HepG2 (cell line): ENCODE measurements around the gene RPL19. TPM values are rescaled to one million over a fixed set of nuclear protein-coding genes. Genes with fewer than 3 reads are reported as not detected.

Experiments used
- ATAC-seq: fragments of 200-7000 bp; cut with Tn5 transposase; 3 replicates; pipeline ENCODE4 v1.9.1; 2020; ENCODE audit warnings: mild to moderate bottlenecking, moderate library complexity
- BruUV-seq: library from RNA; stranded (reverse); fragments of 400-500 nt; replicated peaks from 2 replicates; lab custom pipeline; 2021; lab: Mats Ljungman, UMichigan
- CTCF ChIA-PET: fragments of 300-600 bp; formaldehyde crosslinking; extraction: SDS; loops from one replicate; lab custom pipeline; 2021; ENCODE audit warnings: low total read pairs, inconsistent platforms, low intra/inter-chr PET ratio; lab: Yijun Ruan, JAX
- POLR2A ChIA-PET: fragments of 350-600 bp; sonication (Branson Sonifier 250); formaldehyde crosslinking; loops from one replicate; lab custom pipeline; 2020; ENCODE audit warnings: antibody characterized with exemption, inconsistent platforms; lab: Yijun Ruan, JAX
- DNase-seq: peaks from one replicate; pipeline ENCODE4 v3.0.0-alpha.2; 2015; ENCODE audit warnings: low spot score
- FAIRE-seq: peaks from 3 replicates; lab custom pipeline; 2011; peaks lifted over from hg19 to GRCh38; lab: Jason Lieb, UNC
- H2AFZ ChIP-seq: one replicate; pipeline ENCODE4 v1.6.1; 2011; ENCODE audit warnings: low read length, inconsistent platforms
- H3K27ac ChIP-seq: fragments of 300-600 bp; 3 replicates; pipeline ENCODE4 v1.8.0; 2011; ENCODE audit warnings: mixed run types, mild to moderate bottlenecking, mixed read lengths, low read length, inconsistent platforms; ENCODE audit not compliant: insufficient read depth; ENCODE audit errors: extremely low read length
- H3K27me3 ChIP-seq, 2 experiments: fragments of 200-600 bp in 1 of 2; 2 replicates in 1 of 2; 3 replicates in 1 of 2; pipeline versions ENCODE4 v1.6.0 to v1.8.0; 2011; ENCODE audit warnings: low read length in 2 of 2, mild to moderate bottlenecking in 2 of 2, moderate library complexity in 2 of 2, inconsistent platforms in 1 of 2; ENCODE audit not compliant: insufficient read depth in 2 of 2, control insufficient read depth in 1 of 2
- H3K36me3 ChIP-seq, 2 experiments: fragments of 200-600 bp in 1 of 2; replicated peaks in 1 of 2; 2 replicates in 1 of 2; 3 replicates in 1 of 2; pipeline versions ENCODE4 v1.5.1 to v1.8.0; 2011; ENCODE audit warnings: low read length in 2 of 2, inconsistent platforms in 1 of 2; ENCODE audit not compliant: insufficient read depth in 2 of 2, control insufficient read depth in 1 of 2
- H3K4me1 ChIP-seq: 2 replicates; pipeline ENCODE4 v1.5.1; 2012; ENCODE audit warnings: low read length, inconsistent platforms; ENCODE audit not compliant: insufficient read depth
- H3K4me2 ChIP-seq: 2 replicates; pipeline ENCODE4 v1.6.0; 2011; ENCODE audit warnings: low read depth, low read length, inconsistent platforms
- H3K4me3 ChIP-seq, 3 experiments: fragments of 200-600 bp in 1 of 3; sonication (generic), shearing (Covaris generic) in 1 of 3; replicated peaks in 1 of 3; 2 replicates each; pipeline ENCODE4 v1.5.1; 2011 to 2016; ENCODE audit warnings: low read length in 3 of 3, inconsistent platforms in 2 of 3, low read depth in 2 of 3, mild to moderate bottlenecking in 2 of 3, control low read depth in 1 of 3, mixed read lengths in 1 of 3; ENCODE audit not compliant: insufficient read depth in 1 of 3
- H3K79me2 ChIP-seq: one replicate; pipeline ENCODE4 v1.6.1; 2011; ENCODE audit warnings: low read length, inconsistent platforms; ENCODE audit not compliant: insufficient read depth
- H3K9ac ChIP-seq: 2 replicates; pipeline ENCODE4 v1.6.0; 2011; ENCODE audit warnings: mild to moderate bottlenecking, low read depth, low read length, inconsistent platforms; ENCODE audit not compliant: insufficient read depth
- H3K9me3 ChIP-seq: 2 replicates; pipeline ENCODE4 v1.5.1; 2012; ENCODE audit warnings: mild to moderate bottlenecking, low read length
- H4K20me1 ChIP-seq: 2 replicates; pipeline ENCODE4 v1.6.0; 2011; ENCODE audit warnings: inconsistent platforms, mild to moderate bottlenecking, low read length, moderate library complexity; ENCODE audit not compliant: insufficient read depth
- DMTF1 ChIP-seq: sonication (generic); formaldehyde crosslinking; IDR thresholded peaks from 2 replicates; pipeline ENCODE4 v1.4.0; 2020; ENCODE audit warnings: mild to moderate bottlenecking, missing genetic modification reagents
- ZC3H4 ChIP-seq: sonication (generic); formaldehyde crosslinking; IDR thresholded peaks from 2 replicates; pipeline ENCODE4 v1.4.0; 2020; ENCODE audit warnings: missing genetic modification reagents, borderline replicate concordance
- ZFP91 ChIP-seq: sonication (generic); formaldehyde crosslinking; IDR thresholded peaks from 2 replicates; pipeline ENCODE4 v1.9.0; 2022; ENCODE audit warnings: missing genetic modification reagents, mild to moderate bottlenecking, borderline replicate concordance
- ZNF773 ChIP-seq: sonication (generic); formaldehyde crosslinking; IDR thresholded peaks from 2 replicates; pipeline ENCODE4 v1.4.0; 2020; ENCODE audit warnings: missing genetic modification reagents, borderline replicate concordance
- WGBS: methylation state at CpG from one replicate; pipeline ENCODE4 v1.1.6; 2017; ENCODE audit warnings: low lambda C conversion rate; 5-methylcytosine and 5-hydroxymethylcytosine counted together
- in situ Hi-C: cut with HindIII; loops from 2 replicates; pipeline ENCODE4 v1.10.0; 2017; ENCODE audit warnings: low pct_unique_long_range_greater_than_20kb; ENCODE audit not compliant: extremely low pct_ligation_motif_present
- intact Hi-C: fragments of 100-400 bp; cut with micrococcal nuclease; formaldehyde crosslinking; loops from one replicate; pipeline ENCODE4 v1.10.0; 2022; ENCODE audit not compliant: unreplicated experiment
- polyA plus RNA-seq, 8 experiments: library from polyadenylated mRNA; depleted of rRNA in 3 of 8; stranded (reverse) in 7 of 8; unstranded in 1 of 8; fragments of >200 nt; fragmentation: Illumina TruSeq in 4 of 8; extraction: Trizol in 4 of 8; gene quantifications; 2 replicates each; pipeline versions ENCODE4 v1.2.1 to v1.2.3, GENCODE V29; 2011 to 2016; ENCODE audit warnings: low read depth in 4 of 8, missing spikeins in 1 of 8, mixed read lengths in 1 of 8; ENCODE audit not compliant: insufficient read depth in 1 of 8
- total RNA-seq, 5 experiments: library from RNA; depleted of rRNA; stranded (reverse); fragments of >200 nt; fragmentation: Illumina TruSeq; extraction: Trizol; gene quantifications; 2 replicates each; pipeline ENCODE4 v1.2.3, GENCODE V29; 2016; ENCODE audit warnings: low read depth in 1 of 5
- TF ChIP-seq, protein P1 (sequence below): sonication (generic); formaldehyde crosslinking; IDR thresholded peaks from 2 replicates; pipeline ENCODE4 v1.5.1; 2020; ENCODE audit warnings: mild to moderate bottlenecking, missing genetic modification reagents, moderate library complexity
- TF ChIP-seq, protein P2 (sequence below): sonication (generic); formaldehyde crosslinking; IDR thresholded peaks from 2 replicates; pipeline ENCODE4 v1.5.0; 2020; ENCODE audit warnings: mild to moderate bottlenecking, missing genetic modification reagents, moderate library complexity

RPL19 gene
- total and polyA plus RNA-seq, 2 of the 13 experiments (the other 11 are each of a cell fraction or from before 2014, with no cell fraction given): 2,522 to 2,768 TPM

DNA sequence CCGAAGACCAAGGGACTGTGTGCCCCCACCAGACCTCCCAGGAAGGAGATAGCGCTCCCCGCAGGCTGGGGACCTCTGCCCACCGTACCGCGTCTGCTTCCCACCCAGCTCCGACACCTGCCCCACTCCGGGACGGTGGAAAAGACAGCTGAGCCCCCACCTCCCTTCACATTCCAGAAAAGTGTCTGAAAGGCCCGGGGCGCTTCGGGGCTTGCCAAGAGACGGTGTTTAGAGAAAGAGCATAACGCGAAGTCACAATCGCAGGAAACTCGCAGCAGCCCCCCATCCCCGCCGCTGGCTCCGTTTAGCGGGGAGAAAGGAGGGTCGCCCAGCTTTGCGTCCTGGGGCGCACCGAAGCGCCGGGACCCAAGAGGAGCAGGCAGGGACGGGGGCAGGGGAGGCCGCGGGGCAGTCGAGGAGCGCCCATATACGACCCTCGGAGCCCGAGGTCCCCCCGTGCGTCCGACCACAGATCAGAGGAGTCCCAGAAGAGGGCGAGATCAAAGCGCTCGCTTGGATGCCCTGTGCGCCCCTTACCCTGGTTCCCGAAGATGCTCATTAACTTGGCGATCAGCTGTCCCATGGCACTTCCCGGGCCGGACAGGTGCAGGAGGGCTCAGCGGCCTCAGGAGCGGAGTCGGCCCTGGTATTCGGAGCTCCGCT is 34.8 kb upstream of the RPL19 start:
- ATAC-seq: no peak

More for the DNA sequence above, 34.8 kb upstream of the RPL19 start:
- ChIA-PET POLR2A (interaction anchor here (0.6 to 1.5 kb wide), 5 partner anchors 9 to 296 kb away, joined by 3 to 15 read pairs (median 4); partner anchors contain the start of genes LASP1 and RPL19), CTCF (interaction anchor here (1.0 to 2.0 kb wide), 5 partner anchors 11 to 182 kb away, joined by 3 to 4 read pairs (median 4); no protein-coding TSS in a partner anchor)
- WGBS: 66% methylated on average over 36 of the region's 51 CpGs
- Histone ChIP-seq H3K27me3 (peaks cover 4 to 27% of the 10 kb centered on the region in 2 experiments; a peak in 4 of 5 replicates), H4K20me1 (no peaks in the 10 kb centered on the region), H3K27ac (no peak overlapping the region), H3K36me3 (no peaks in the 10 kb centered on the region), H3K4me1 (peaks cover 14% of the 10 kb centered on the region; the same call in 1 of the 2 replicates), H3K9ac (no peak overlapping the region), H3K4me2 (peak overlapping the region; percentile 65), H2AFZ (no peak overlapping the region), H3K4me3 (peak overlapping the region in 1 of 3 experiments; percentile 51; a peak in 2 of 6 replicates), H3K79me2 (no peaks in the 10 kb centered on the region), H3K9me3 (no peaks in the 10 kb centered on the region)
- BruUV-seq: no TSS peak
- FAIRE-seq: no peak
- in situ Hi-C loops: loop anchor here (25.0 kb wide), 1 partner anchor 403 kb away; the partner anchor contains the start of gene PSMB3
- TF ChIP-seq ZNF773 (CRISPR knock-in tag) (no peak), ZC3H4 (CRISPR knock-in tag) (no peak), DMTF1 (CRISPR knock-in tag) (no peak), ZFP91 (peak; percentile 2; the same call in 1 of the 2 replicates)
- TF ChIP-seq, protein P1, sequence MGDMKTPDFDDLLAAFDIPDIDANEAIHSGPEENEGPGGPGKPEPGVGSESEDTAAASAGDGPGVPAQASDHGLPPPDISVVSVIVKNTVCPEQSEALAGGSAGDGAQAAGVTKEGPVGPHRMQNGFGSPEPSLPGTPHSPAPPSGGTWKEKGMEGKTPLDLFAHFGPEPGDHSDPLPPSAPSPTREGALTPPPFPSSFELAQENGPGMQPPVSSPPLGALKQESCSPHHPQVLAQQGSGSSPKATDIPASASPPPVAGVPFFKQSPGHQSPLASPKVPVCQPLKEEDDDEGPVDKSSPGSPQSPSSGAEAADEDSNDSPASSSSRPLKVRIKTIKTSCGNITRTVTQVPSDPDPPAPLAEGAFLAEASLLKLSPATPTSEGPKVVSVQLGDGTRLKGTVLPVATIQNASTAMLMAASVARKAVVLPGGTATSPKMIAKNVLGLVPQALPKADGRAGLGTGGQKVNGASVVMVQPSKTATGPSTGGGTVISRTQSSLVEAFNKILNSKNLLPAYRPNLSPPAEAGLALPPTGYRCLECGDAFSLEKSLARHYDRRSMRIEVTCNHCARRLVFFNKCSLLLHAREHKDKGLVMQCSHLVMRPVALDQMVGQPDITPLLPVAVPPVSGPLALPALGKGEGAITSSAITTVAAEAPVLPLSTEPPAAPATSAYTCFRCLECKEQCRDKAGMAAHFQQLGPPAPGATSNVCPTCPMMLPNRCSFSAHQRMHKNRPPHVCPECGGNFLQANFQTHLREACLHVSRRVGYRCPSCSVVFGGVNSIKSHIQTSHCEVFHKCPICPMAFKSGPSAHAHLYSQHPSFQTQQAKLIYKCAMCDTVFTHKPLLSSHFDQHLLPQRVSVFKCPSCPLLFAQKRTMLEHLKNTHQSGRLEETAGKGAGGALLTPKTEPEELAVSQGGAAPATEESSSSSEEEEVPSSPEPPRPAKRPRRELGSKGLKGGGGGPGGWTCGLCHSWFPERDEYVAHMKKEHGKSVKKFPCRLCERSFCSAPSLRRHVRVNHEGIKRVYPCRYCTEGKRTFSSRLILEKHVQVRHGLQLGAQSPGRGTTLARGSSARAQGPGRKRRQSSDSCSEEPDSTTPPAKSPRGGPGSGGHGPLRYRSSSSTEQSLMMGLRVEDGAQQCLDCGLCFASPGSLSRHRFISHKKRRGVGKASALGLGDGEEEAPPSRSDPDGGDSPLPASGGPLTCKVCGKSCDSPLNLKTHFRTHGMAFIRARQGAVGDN (CRISPR knock-in tag): 0 out of 2 replicates have a peak, but pooled peaks have one; percentile 24
- TF ChIP-seq, protein P2, sequence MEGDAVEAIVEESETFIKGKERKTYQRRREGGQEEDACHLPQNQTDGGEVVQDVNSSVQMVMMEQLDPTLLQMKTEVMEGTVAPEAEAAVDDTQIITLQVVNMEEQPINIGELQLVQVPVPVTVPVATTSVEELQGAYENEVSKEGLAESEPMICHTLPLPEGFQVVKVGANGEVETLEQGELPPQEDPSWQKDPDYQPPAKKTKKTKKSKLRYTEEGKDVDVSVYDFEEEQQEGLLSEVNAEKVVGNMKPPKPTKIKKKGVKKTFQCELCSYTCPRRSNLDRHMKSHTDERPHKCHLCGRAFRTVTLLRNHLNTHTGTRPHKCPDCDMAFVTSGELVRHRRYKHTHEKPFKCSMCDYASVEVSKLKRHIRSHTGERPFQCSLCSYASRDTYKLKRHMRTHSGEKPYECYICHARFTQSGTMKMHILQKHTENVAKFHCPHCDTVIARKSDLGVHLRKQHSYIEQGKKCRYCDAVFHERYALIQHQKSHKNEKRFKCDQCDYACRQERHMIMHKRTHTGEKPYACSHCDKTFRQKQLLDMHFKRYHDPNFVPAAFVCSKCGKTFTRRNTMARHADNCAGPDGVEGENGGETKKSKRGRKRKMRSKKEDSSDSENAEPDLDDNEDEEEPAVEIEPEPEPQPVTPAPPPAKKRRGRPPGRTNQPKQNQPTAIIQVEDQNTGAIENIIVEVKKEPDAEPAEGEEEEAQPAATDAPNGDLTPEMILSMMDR (CRISPR knock-in tag): no peak
- intact Hi-C loops: no loop called here
- no peak for DNase-seq
